Type B pancreatic cell (in vitro differentiated cells): Measurements from ENCODE around the gene DENND1B. TPM values are rescaled to one million over a fixed set of nuclear protein-coding genes. Genes with fewer than 3 reads are reported as not detected.
A peak's percentile ranks its signal among the peaks of the same experiment; 100 is the strongest.

Source experiments
- DNase-seq: peaks from one replicate; pipeline ENCODE4 v3.0.0; 2021; ENCODE audit warnings: mixed read lengths; ENCODE audit not compliant: unreplicated experiment; ENCODE audit errors: extremely low spot score
- H3K27ac Mint-ChIP-seq: 2 replicates; pipeline ENCODE4 v1.8.0; 2021; ENCODE audit warnings: mild to moderate bottlenecking, mixed read lengths
- H3K27me3 Mint-ChIP-seq: 2 replicates; pipeline ENCODE4 v1.8.0; 2021; ENCODE audit warnings: mixed read lengths
- H3K36me3 Mint-ChIP-seq: 2 replicates; pipeline ENCODE4 v1.8.0; 2021; ENCODE audit warnings: mixed read lengths
- H3K4me1 Mint-ChIP-seq: one replicate; pipeline ENCODE4 v1.8.0; 2021; ENCODE audit warnings: mixed read lengths; ENCODE audit not compliant: unreplicated experiment
- H3K4me3 Mint-ChIP-seq: 2 replicates; pipeline ENCODE4 v1.8.0; 2021; ENCODE audit warnings: mild to moderate bottlenecking, mixed read lengths
- H3K9me3 Mint-ChIP-seq: 2 replicates; pipeline ENCODE4 v1.8.0; 2021; ENCODE audit warnings: mixed read lengths
- total RNA-seq: library from RNA; stranded (reverse); gene quantifications from 2 replicates; pipeline ENCODE4 v1.2.1, GENCODE V29; 2021; ENCODE audit warnings: low replicate concordance
- TF ChIP-seq, protein P1 (sequence below): fragments of 200-600 bp; sonication (generic); conservative IDR thresholded peaks from 2 replicates; pipeline ENCODE4 v1.5.0; 2021; ENCODE audit warnings: antibody characterized with exemption, mild to moderate bottlenecking

Gene DENND1B
- total RNA-seq, 1 donor from 2014 or later: 8.7 TPM

GRCh38 chr1:197486946-197487345 is 288.3 kb downstream of the DENND1B start:
- no peak for DNase-seq
- Mint-ChIP-seq H3K4me1 (peaks cover 9% of the 10 kb centered on the region), H3K9me3 (peaks cover 7% of the 10 kb centered on the region), H3K4me3 (no peak overlapping the region), H3K27me3 (no peaks in the 10 kb centered on the region), H3K27ac (no peak overlapping the region), H3K36me3 (no peaks in the 10 kb centered on the region)
- TF ChIP-seq, protein P1, sequence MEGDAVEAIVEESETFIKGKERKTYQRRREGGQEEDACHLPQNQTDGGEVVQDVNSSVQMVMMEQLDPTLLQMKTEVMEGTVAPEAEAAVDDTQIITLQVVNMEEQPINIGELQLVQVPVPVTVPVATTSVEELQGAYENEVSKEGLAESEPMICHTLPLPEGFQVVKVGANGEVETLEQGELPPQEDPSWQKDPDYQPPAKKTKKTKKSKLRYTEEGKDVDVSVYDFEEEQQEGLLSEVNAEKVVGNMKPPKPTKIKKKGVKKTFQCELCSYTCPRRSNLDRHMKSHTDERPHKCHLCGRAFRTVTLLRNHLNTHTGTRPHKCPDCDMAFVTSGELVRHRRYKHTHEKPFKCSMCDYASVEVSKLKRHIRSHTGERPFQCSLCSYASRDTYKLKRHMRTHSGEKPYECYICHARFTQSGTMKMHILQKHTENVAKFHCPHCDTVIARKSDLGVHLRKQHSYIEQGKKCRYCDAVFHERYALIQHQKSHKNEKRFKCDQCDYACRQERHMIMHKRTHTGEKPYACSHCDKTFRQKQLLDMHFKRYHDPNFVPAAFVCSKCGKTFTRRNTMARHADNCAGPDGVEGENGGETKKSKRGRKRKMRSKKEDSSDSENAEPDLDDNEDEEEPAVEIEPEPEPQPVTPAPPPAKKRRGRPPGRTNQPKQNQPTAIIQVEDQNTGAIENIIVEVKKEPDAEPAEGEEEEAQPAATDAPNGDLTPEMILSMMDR: no peak

DNA sequence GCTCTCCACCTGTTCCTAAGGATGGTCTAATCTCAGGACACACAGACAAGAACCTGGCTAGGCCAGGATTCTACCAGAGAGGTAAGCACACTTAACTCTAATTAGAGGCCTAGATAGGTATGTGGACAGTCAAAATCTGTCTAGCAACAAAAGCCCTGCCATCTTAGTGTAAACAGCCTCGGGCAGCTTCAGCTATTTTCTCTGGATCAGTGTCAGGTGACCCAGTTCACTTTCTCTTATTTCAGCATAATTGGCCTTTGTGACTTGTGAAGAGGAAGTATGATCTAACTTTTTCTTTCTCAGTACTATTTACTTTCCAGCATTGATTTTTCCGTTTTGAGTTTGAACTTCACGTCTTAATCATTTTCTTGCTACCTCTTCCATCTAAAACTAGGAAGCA is 289.5 kb downstream of the DENND1B start:
- Mint-ChIP-seq H3K36me3 (no peaks in the 10 kb centered on the region), H3K27me3 (no peaks in the 10 kb centered on the region), H3K4me1 (peaks cover 20% of the 10 kb centered on the region), H3K9me3 (peaks cover 7% of the 10 kb centered on the region), H3K27ac (peak overlapping the region; percentile 70), H3K4me3 (peak overlapping the region; percentile 26)
- DNase-seq: no peak
- TF ChIP-seq, protein P1: no peak

DNA sequence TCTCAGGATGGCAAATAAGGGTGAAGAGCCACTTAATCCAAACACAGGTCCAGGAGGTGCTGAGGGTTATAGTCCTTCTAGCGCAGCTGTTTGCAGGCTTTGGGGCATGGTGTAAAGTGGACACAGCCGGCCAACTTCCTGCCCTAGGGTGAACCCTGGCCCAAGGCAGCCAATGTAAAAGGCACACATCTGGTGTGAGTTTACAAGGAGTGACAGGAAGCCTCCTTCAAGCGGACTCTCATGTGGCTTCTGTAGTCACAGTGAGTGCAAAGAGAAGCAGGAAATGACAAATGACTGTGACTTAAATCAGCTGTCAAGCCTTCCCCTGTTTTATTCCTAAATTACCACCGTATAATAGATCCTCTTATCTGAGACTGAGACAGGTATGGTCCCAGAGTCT is 294.2 kb downstream of the DENND1B start:
- H3K9me3 Mint-ChIP-seq: peaks cover 7% of the 10 kb centered on the region
- no peak overlapping the region for H3K27ac Mint-ChIP-seq
- H3K4me1 Mint-ChIP-seq: peaks cover 20% of the 10 kb centered on the region
- no peak for DNase-seq
- H3K36me3 Mint-ChIP-seq: no peaks in the 10 kb centered on the region
- no peaks in the 10 kb centered on the region for H3K27me3 Mint-ChIP-seq
- no peak overlapping the region for H3K4me3 Mint-ChIP-seq
- TF ChIP-seq, protein P1: no peak

- no peak overlapping the region for H3K4me3 Mint-ChIP-seq
Measured at GRCh38 chr1:197480446-197480845, 294.8 kb downstream of the DENND1B start.

DNA sequence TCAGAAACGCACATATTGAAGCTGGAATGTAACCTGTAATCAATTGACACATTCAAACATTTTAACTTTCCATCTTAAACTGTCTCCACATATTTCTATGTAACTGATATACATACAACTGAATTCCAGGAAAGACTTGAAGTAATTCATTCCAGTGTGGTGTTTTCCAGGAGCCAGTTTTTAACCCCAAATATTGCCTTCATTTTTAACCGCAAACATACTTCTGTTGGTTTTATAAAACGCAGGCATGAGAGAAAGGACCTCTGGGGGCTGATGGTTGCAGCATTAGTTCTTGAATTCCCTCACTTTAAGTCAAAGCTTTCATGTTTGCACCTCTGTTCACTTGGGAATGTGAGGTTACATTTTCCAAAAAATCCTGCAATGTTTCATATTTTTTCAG is 303.1 kb downstream of the DENND1B start:
- DNase-seq: no peak
- Mint-ChIP-seq H3K36me3 (no peaks in the 10 kb centered on the region), H3K27ac (no peak overlapping the region), H3K9me3 (no peaks in the 10 kb centered on the region), H3K4me1 (peaks cover 14% of the 10 kb centered on the region), H3K4me3 (no peak overlapping the region), H3K27me3 (no peaks in the 10 kb centered on the region)
- TF ChIP-seq, protein P1: no peak

More at GRCh38 chr1:197480446-197480845, 294.8 kb downstream of the DENND1B start:
- H3K27me3 Mint-ChIP-seq: no peaks in the 10 kb centered on the region
- H3K9me3 Mint-ChIP-seq: peaks cover under 1% of the 10 kb centered on the region
- TF ChIP-seq, protein P1: no peak
- no peaks in the 10 kb centered on the region for H3K36me3 Mint-ChIP-seq
- DNase-seq: no peak
- H3K4me1 Mint-ChIP-seq: peaks cover 13% of the 10 kb centered on the region
- no peak overlapping the region for H3K27ac Mint-ChIP-seq
